ENCODE data around the gene TP53AIP1. TPM values are rescaled to one million over a fixed set of nuclear protein-coding genes. Genes with fewer than 3 reads are reported as not detected.

The TP53AIP1 gene
- total RNA-seq, 2 experiments from 2014 or later = not detected

DNA sequence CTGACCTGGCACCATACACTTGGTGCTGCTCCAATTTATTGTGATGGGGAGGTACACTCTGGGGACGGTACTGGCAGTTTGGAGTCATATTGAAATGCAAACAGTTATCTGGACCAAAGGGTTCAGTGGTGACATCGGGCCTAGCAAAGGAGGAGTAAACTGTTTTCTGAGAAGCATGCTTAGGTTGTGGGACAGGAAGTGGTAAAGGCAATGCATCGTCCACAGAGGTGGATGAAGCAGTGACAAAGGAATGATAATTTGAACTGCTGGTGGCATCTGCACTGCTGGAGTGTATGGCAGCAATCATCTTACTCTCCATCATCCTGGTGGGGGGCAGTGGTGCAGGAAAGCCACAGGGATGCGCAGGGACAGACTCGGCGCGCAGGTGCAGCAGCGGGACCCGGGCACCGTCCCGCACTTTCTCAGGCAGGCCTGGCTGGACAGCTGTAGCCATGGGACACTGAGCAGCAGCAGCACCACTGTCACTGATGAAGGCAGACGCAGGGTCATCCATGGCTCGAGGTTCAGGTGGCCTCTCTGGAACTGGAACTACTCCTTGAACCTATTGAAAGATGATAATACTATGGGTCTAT lies 28.0 kb upstream of the TP53AIP1 start:
- Mint-ChIP-seq H3K4me1 (ENCODE audit: low read depth) (peaks cover 4% of the 10 kb centered on the region), H3K36me3 (ENCODE audit: low read depth) (peaks cover 4% of the 10 kb centered on the region), H3K4me3 (no peak overlapping the region), H3K27me3 (no peaks in the 10 kb centered on the region), H3K9me3 (no peaks in the 10 kb centered on the region), H3K27ac (no peak overlapping the region)
- DNase-seq (no peak), ATAC-seq (no peak)
- ChIA-PET POLR2A (no interaction called here), CTCF (interaction anchor here (1.0 to 1.2 kb wide), 3 partner anchors 15 to 86 kb away, joined by 3 to 4 read pairs (median 4); no protein-coding TSS in a partner anchor)
- TF ChIP-seq, protein P1, sequence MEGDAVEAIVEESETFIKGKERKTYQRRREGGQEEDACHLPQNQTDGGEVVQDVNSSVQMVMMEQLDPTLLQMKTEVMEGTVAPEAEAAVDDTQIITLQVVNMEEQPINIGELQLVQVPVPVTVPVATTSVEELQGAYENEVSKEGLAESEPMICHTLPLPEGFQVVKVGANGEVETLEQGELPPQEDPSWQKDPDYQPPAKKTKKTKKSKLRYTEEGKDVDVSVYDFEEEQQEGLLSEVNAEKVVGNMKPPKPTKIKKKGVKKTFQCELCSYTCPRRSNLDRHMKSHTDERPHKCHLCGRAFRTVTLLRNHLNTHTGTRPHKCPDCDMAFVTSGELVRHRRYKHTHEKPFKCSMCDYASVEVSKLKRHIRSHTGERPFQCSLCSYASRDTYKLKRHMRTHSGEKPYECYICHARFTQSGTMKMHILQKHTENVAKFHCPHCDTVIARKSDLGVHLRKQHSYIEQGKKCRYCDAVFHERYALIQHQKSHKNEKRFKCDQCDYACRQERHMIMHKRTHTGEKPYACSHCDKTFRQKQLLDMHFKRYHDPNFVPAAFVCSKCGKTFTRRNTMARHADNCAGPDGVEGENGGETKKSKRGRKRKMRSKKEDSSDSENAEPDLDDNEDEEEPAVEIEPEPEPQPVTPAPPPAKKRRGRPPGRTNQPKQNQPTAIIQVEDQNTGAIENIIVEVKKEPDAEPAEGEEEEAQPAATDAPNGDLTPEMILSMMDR (IDR thresholded peaks at IDR 0.05) = no peak
- intact Hi-C loops (cut with micrococcal nuclease) = no loop called here

DNA sequence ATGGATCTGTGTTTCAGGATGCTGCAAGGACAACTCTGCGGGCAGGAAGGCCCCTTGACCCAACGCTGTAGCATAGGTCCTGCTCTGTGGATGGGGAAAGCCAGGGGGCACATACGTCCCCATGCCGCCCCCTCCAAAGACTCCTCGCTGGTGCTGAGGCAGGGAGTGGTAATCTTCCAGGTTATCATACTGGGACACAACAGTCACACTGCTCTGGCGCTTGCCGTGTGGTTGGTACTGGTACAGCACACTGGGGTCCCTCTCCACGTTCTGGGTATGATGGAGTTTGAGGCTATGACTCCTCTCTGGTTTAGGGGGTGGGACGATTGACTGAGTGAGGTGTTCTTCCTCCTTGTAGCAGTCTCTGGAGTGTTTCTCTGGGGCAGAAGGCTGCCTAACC lies 26.2 kb upstream of the TP53AIP1 start:
- ATAC-seq = peak; percentile 35

DNA sequence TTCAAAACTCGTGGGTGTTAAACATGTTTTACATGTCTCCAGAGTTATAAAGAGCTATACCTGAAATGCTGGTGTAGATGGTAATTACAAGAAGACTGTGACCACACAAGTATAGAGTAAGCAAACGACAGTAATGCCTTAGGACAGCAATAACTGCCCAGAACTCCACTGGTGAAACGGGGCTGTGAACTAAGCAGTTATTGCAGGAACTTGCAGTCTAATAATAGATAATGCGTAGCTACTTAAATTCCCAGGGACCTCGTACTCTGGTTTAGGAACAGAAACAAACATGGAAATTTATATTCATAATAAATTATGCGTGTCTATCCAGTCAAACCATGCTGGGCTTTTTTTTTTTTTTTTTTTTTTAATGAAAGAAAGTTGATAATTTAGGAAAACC lies 24.9 kb upstream of the TP53AIP1 start:
- Mint-ChIP-seq H3K36me3 (ENCODE audit: low read depth) (peaks cover 2% of the 10 kb centered on the region), H3K4me3 (no peak overlapping the region), H3K27me3 (no peaks in the 10 kb centered on the region), H3K27ac (no peak overlapping the region), H3K9me3 (no peaks in the 10 kb centered on the region), H3K4me1 (ENCODE audit: low read depth) (peaks cover 34% of the 10 kb centered on the region)
- DNase-seq (no peak), ATAC-seq (no peak)
- POLR2A ChIA-PET = no interaction called here
- CTCF ChIA-PET = no interaction called here
- intact Hi-C loops (cut with micrococcal nuclease) = no loop called here
- TF ChIP-seq, protein P1 (IDR thresholded peaks at IDR 0.05) = no peak

More for the DNA sequence above, 26.2 kb upstream of the TP53AIP1 start:
- Mint-ChIP-seq H3K4me1 (ENCODE audit: low read depth) (peaks cover 22% of the 10 kb centered on the region), H3K27ac (no peak overlapping the region), H3K4me3 (no peak overlapping the region), H3K36me3 (ENCODE audit: low read depth) (peaks cover 4% of the 10 kb centered on the region), H3K27me3 (no peaks in the 10 kb centered on the region), H3K9me3 (no peaks in the 10 kb centered on the region)
- TF ChIP-seq, protein P1 (IDR thresholded peaks at IDR 0.05) = no peak
- POLR2A ChIA-PET = no interaction called here
- DNase-seq = no peak
- CTCF ChIA-PET = no interaction called here
- intact Hi-C loops (cut with micrococcal nuclease) = no loop called here

DNA sequence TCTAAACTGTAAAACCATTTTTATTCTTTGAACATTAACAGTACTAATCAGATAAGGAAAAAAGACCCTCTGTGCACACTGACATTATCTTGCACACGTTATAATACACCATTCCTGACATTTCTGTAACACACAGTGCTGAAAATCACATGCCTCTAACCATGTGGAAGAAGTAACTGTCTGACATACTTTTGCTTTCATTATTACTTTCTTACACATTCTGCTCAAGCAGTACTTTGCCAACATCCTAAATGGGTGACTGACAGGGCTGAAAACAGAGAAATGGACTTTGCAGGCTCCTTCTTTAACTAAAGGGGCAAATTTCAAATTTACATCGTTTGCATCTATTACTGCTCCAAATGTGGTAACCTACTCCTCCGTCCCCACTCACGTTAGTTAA lies 22.8 kb upstream of the TP53AIP1 start:
- TF ChIP-seq, protein P1 (IDR thresholded peaks at IDR 0.05) = no peak
- Mint-ChIP-seq H3K27ac (no peak overlapping the region), H3K36me3 (ENCODE audit: low read depth) (peaks cover under 1% of the 10 kb centered on the region), H3K4me3 (no peak overlapping the region), H3K27me3 (no peaks in the 10 kb centered on the region), H3K9me3 (no peaks in the 10 kb centered on the region), H3K4me1 (ENCODE audit: low read depth) (peaks cover 32% of the 10 kb centered on the region)
- CTCF ChIA-PET = interaction anchor here (1.6 to 12.1 kb wide), 2 partner anchors 9 to 79 kb away, joined by 5 to 283 read pairs; no protein-coding TSS in a partner anchor
- intact Hi-C loops (cut with micrococcal nuclease) = no loop called here
- peak; percentile 84 for ATAC-seq
- POLR2A ChIA-PET = no interaction called here
- DNase-seq = no peak

DNA sequence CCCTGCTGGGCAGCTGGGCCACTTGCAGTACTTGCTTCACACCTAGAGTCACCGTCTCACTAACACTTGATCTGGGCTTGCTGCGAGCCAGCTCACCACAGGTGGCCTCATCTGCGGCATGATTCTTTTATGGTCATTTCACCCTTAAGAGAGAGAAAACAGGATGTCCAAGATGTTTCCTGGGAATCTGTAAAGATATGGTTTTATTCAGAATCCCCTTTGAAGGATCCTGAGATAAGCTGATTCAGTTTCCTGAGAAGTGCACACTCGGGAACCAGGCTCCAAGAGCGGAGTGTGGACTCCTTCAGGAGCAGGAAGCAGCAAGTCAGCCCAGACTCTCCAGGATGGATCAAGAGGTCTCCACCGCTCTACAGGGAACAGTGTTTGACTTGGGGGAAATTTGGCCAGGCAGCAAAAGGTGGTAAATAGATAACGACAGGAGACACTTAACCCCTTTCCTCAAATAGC lies 21.8 kb upstream of the TP53AIP1 start:
- ChIA-PET POLR2A (no interaction called here), CTCF (interaction anchor here (0.5 to 12.1 kb wide), 2 partner anchors 8 to 78 kb away, joined by 3 to 283 read pairs; no protein-coding TSS in a partner anchor)
- no peak for ATAC-seq
- Mint-ChIP-seq H3K27me3 (no peaks in the 10 kb centered on the region), H3K36me3 (ENCODE audit: low read depth) (no peaks in the 10 kb centered on the region), H3K9me3 (no peaks in the 10 kb centered on the region), H3K4me3 (no peak overlapping the region), H3K27ac (no peak overlapping the region), H3K4me1 (ENCODE audit: low read depth) (peaks cover 31% of the 10 kb centered on the region)
- TF ChIP-seq, protein P1 (IDR thresholded peaks at IDR 0.05) = no peak
- intact Hi-C loops (cut with micrococcal nuclease) = no loop called here
- no peak for DNase-seq
